HCT116 (cell line): Measurements from ENCODE around the gene UNKL. TPM values are rescaled to one million over a fixed set of nuclear protein-coding genes. Genes with fewer than 3 reads are reported as not detected.

ENCODE experiments used
- ATAC-seq: fragments of 200-7000 bp; cut with Tn5 transposase; 2 replicates; pipeline ENCODE4 v1.9.1; 2020; ENCODE audit warnings: mild to moderate bottlenecking, moderate library complexity
- BruUV-seq: library from RNA; stranded (reverse); fragments of 400-500 nt; replicated peaks from 2 replicates; lab custom pipeline; 2021; lab: Mats Ljungman, UMichigan
- CTCF ChIA-PET: fragments of 300-600 bp; sonication (Branson Sonifier 250); formaldehyde crosslinking; loops from one replicate; lab custom pipeline; 2021; ENCODE audit warnings: antibody characterized with exemption; lab: Charles Lee
- POLR2A ChIA-PET: fragments of 300-600, 350-600 bp; sonication (Branson Sonifier 250); formaldehyde crosslinking; loops from one replicate; lab custom pipeline; 2021; ENCODE audit warnings: antibody characterized with exemption; lab: Charles Lee
- RAD21 ChIA-PET, 2 experiments: fragments of 300-600 bp; sonication (Branson Sonifier 250); formaldehyde crosslinking; loops; one replicate each; lab custom pipeline; 2023; ENCODE audit warnings: low total read pairs in 2 of 2; ENCODE audit not compliant: uncharacterized antibody in 2 of 2, unreplicated experiment in 2 of 2, low non-redundant PET in 1 of 2; lab: Charles Lee
- DNase-seq: peaks from one replicate; pipeline ENCODE4 v3.0.0-alpha.2; 2010; ENCODE audit warnings: low read depth, low spot score
- H2AFZ ChIP-seq: fragments of 200-600 bp; shearing (Covaris generic), sonication (generic); 2 replicates; pipeline ENCODE4 v1.6.1; 2017; ENCODE audit warnings: low read depth, mixed run types, mixed read lengths, antibody characterized with exemption, low read length; ENCODE audit not compliant: poor library complexity, severe bottlenecking
- H3K27ac ChIP-seq: 2 replicates; pipeline ENCODE4 v1.5.1; 2012; ENCODE audit warnings: low read depth, low read length
- H3K27me3 ChIP-seq: fragments of 200-600 bp; sonication (generic); 2 replicates; pipeline ENCODE4 v1.6.1; 2016; ENCODE audit warnings: mixed run types, low read length, mixed read lengths; ENCODE audit not compliant: insufficient read depth
- H3K36me3 ChIP-seq, 2 experiments: fragments of 200-500 bp in 1 of 2; fragments of 200-600 bp in 1 of 2; sonication (Bioruptor generic) in 1 of 2; sonication (generic) in 1 of 2; 2 replicates each; pipeline versions ENCODE4 v1.5.1 to v1.6.1; 2014 to 2016; ENCODE audit warnings: low read length in 2 of 2, inconsistent platforms in 1 of 2, mixed read lengths in 1 of 2, mixed run types in 1 of 2; ENCODE audit not compliant: insufficient read depth in 2 of 2, control insufficient read depth in 1 of 2
- H3K4me1 ChIP-seq, 2 experiments: fragments of 200-600 bp in 1 of 2; sonication (generic) in 1 of 2; 2 replicates each; pipeline versions ENCODE4 v1.5.1 to v1.6.1; 2012 to 2017; ENCODE audit warnings: low read length in 2 of 2, inconsistent platforms in 1 of 2, mild to moderate bottlenecking in 1 of 2, mixed read lengths in 1 of 2, mixed run types in 1 of 2, moderate library complexity in 1 of 2; ENCODE audit not compliant: insufficient read depth in 2 of 2, control insufficient read depth in 1 of 2
- H3K4me2 ChIP-seq: fragments of 200-600 bp; sonication (generic); 2 replicates; pipeline ENCODE4 v1.6.1; 2017; ENCODE audit warnings: mixed run types, low read length, mixed read lengths
- H3K4me3 ChIP-seq, 2 experiments: fragments of 200-600 bp in 1 of 2; sonication (generic) in 1 of 2; replicated peaks in 1 of 2; 2 replicates each; pipeline ENCODE4 v1.5.1; 2011 to 2016; ENCODE audit warnings: low read length in 2 of 2, control low read depth in 1 of 2, low read depth in 1 of 2, mild to moderate bottlenecking in 1 of 2, mixed read lengths in 1 of 2, mixed run types in 1 of 2
- H3K79me2 ChIP-seq: fragments of 200-600 bp; sonication (generic); 2 replicates; pipeline ENCODE4 v1.6.1; 2017; ENCODE audit warnings: mild to moderate bottlenecking, mixed run types, low read length, moderate library complexity, mixed read lengths; ENCODE audit not compliant: insufficient read depth
- H3K9ac ChIP-seq: fragments of 200-600 bp; sonication (generic); 2 replicates; pipeline ENCODE4 v1.6.1; 2016; ENCODE audit warnings: low read length, mixed read lengths
- H3K9me2 ChIP-seq: fragments of 200-600 bp; sonication (generic), shearing (Covaris generic); 2 replicates; pipeline ENCODE4 v1.6.1; 2017; ENCODE audit warnings: mixed run types, mild to moderate bottlenecking, moderate library complexity; ENCODE audit not compliant: insufficient read depth
- H3K9me3 ChIP-seq, 2 experiments: fragments of 200-500 bp in 1 of 2; fragments of 200-600 bp in 1 of 2; sonication (Bioruptor generic) in 1 of 2; sonication (generic) in 1 of 2; 2 replicates each; pipeline ENCODE4 v1.6.1; 2014 to 2017; ENCODE audit warnings: low read length in 2 of 2, mixed read lengths in 2 of 2, inconsistent platforms in 1 of 2, low read depth in 1 of 2, mild to moderate bottlenecking in 1 of 2, mixed run types in 1 of 2, moderate library complexity in 1 of 2; ENCODE audit not compliant: control insufficient read depth in 1 of 2, insufficient read depth in 1 of 2
- H4K20me1 ChIP-seq: fragments of 200-600 bp; sonication (generic), shearing (Covaris generic); 2 replicates; pipeline ENCODE4 v1.6.1; 2017; ENCODE audit warnings: mixed run types, mild to moderate bottlenecking, moderate library complexity; ENCODE audit not compliant: insufficient read depth
- ATF3 ChIP-seq: IDR thresholded peaks from 2 replicates; pipeline ENCODE4 v1.6.1; 2012
- CBX3 ChIP-seq: IDR thresholded peaks from 2 replicates; pipeline ENCODE4 v1.6.1; 2012; ENCODE audit warnings: low read depth
- FOSL1 ChIP-seq: IDR thresholded peaks from 2 replicates; pipeline ENCODE4 v1.6.1; 2012; ENCODE audit warnings: low read depth
- MAX ChIP-seq: IDR thresholded peaks from 2 replicates; pipeline ENCODE4 v1.6.1; 2012
- RAD21 ChIP-seq: IDR thresholded peaks from 2 replicates; pipeline ENCODE4 v1.6.1; 2012; ENCODE audit warnings: low read depth, mild to moderate bottlenecking
- SRF ChIP-seq: IDR thresholded peaks from 2 replicates; pipeline ENCODE4 v1.6.1; 2012; ENCODE audit warnings: low read depth
- YY1 ChIP-seq: IDR thresholded peaks from 2 replicates; pipeline ENCODE4 v1.6.1; 2011; ENCODE audit warnings: low read length, low read depth, moderate library complexity, mild to moderate bottlenecking; ENCODE audit not compliant: insufficient replicate concordance; ENCODE audit errors: extremely low read depth
- ZBTB33 ChIP-seq: IDR thresholded peaks from 2 replicates; pipeline ENCODE4 v1.6.1; 2011; ENCODE audit warnings: mild to moderate bottlenecking, low read length, moderate library complexity; ENCODE audit not compliant: insufficient replicate concordance; ENCODE audit errors: extremely low read depth
- intact Hi-C: fragments of 100-400 bp; cut with micrococcal nuclease; formaldehyde crosslinking; loops from 2 replicates; pipeline ENCODE4 v1.10.0; 2022
- total RNA-seq: library from RNA; stranded (reverse); gene quantifications from one replicate; pipeline ENCODE4 v1.2.1, GENCODE V29; 2021; ENCODE audit not compliant: unreplicated experiment

Gene UNKL
- total RNA-seq, 1 experiment from 2014 or later = 24.9 TPM

GRCh38 chr16:1459967-1460366 is 45.5 kb upstream of the UNKL start:
- no peak overlapping the region for H3K4me3 ChIP-seq
- no peaks in the 10 kb centered on the region for H3K4me1 ChIP-seq
- intact Hi-C loops = no loop called here
- RAD21 ChIA-PET = no interaction called here
- no peaks in the 10 kb centered on the region for H3K27me3 ChIP-seq
- no peaks in the 10 kb centered on the region for H3K9me2 ChIP-seq
- H3K79me2 ChIP-seq = no peaks in the 10 kb centered on the region
- no peak overlapping the region for H3K4me2 ChIP-seq
- H3K27ac ChIP-seq = no peak overlapping the region
- no peaks in the 10 kb centered on the region; a peak in 1 of 4 replicates for H3K36me3 ChIP-seq
- no peak overlapping the region for H2AFZ ChIP-seq
- H3K9ac ChIP-seq = no peak overlapping the region
- POLR2A ChIA-PET = no interaction called here
- no peaks in the 10 kb centered on the region for H3K9me3 ChIP-seq
- no TSS peak for BruUV-seq
- CTCF ChIA-PET = no interaction called here
- TF ChIP-seq RAD21 (no peak), MAX (no peak), FOSL1 (no peak), ATF3 (no peak), ZBTB33 (no peak), YY1 (no peak), CBX3 (no peak)
- DNase-seq (no peak), ATAC-seq (no peak)
- H4K20me1 ChIP-seq = no peaks in the 10 kb centered on the region

GRCh38 chr16:1458977-1459341 is 44.5 kb upstream of the UNKL start:
- TF ChIP-seq SRF = no peak
- H3K36me3 ChIP-seq = no peaks in the 10 kb centered on the region; a peak in 1 of 4 replicates
- H3K79me2 ChIP-seq = no peaks in the 10 kb centered on the region
- no peak overlapping the region for H3K4me2 ChIP-seq
- H3K27me3 ChIP-seq = no peaks in the 10 kb centered on the region
- DNase-seq (no peak), ATAC-seq (no peak)
- H3K9me2 ChIP-seq = no peaks in the 10 kb centered on the region
- ChIA-PET POLR2A (no interaction called here), CTCF (no interaction called here), RAD21 (no interaction called here)
- BruUV-seq = no TSS peak
- no peak overlapping the region for H3K27ac ChIP-seq
- no peak overlapping the region for H3K9ac ChIP-seq
- no peaks in the 10 kb centered on the region for H3K4me1 ChIP-seq
- H2AFZ ChIP-seq = no peak overlapping the region
- intact Hi-C loops = no loop called here
- H4K20me1 ChIP-seq = no peaks in the 10 kb centered on the region
- H3K9me3 ChIP-seq = no peaks in the 10 kb centered on the region
- no peak overlapping the region for H3K4me3 ChIP-seq
